Body of pancreas (tissue), 4 donors: ENCODE data around the gene MOK. TPM values are rescaled to one million over a fixed set of nuclear protein-coding genes. Genes with fewer than 3 reads are reported as not detected.

Experiments used
- ATAC-seq: fragments of 150-250 bp; one replicate; pipeline ENCODE4 v1.9.1; 2016
- DNase-seq, 4 donors: peaks; one replicate each; pipeline ENCODE4 v3.0.0-alpha.2; 2019
- H3K27ac ChIP-seq, 4 donors: fragments of 200-600 bp; sonication (generic); 1 replicate in 3 of 4; 2 replicates in 1 of 4; pipeline versions ENCODE4 v1.5.1 to v1.6.1; 2016 to 2019; ENCODE audit warnings: mild to moderate bottlenecking in 1 of 4, mixed read lengths in 1 of 4, moderate library complexity in 1 of 4
- H3K27me3 ChIP-seq, 2 donors: fragments of 200-600 bp; sonication (generic); one replicate each; pipeline ENCODE4 v1.6.0; 2016; ENCODE audit warnings: mild to moderate bottlenecking in 1 of 2
- H3K36me3 ChIP-seq, 2 donors: fragments of 200-600 bp; sonication (generic); replicated peaks in 1 of 2; 2 replicates each; pipeline ENCODE4 v1.5.1; 2016; ENCODE audit warnings: low read depth in 2 of 2; ENCODE audit not compliant: insufficient read depth in 1 of 2
- H3K4me1 ChIP-seq: fragments of 200-600 bp; sonication (generic); one replicate; pipeline ENCODE4 v1.6.0; 2016
- H3K4me3 ChIP-seq, 2 donors: fragments of 200-600 bp; sonication (generic); 1 replicate in 1 of 2; 2 replicates in 1 of 2; pipeline ENCODE4 v1.5.1; 2016 to 2019
- H3K9me3 ChIP-seq, 3 donors: fragments of 200-600 bp; sonication (generic); 1 replicate in 2 of 3; 2 replicates in 1 of 3; pipeline ENCODE4 v1.5.1; 2016
- CTCF ChIP-seq, 7 experiments: fragments of 450-650 bp in 4 of 7; fragments of 200-600 bp in 3 of 7; sonication (generic) in 3 of 7; IDR thresholded peaks; one replicate each; pipeline ENCODE4 v1.5.1; 2016 to 2019; ENCODE audit warnings: antibody characterized with exemption in 7 of 7
- POLR2A ChIP-seq, 3 donors: fragments of 450-650 bp; IDR thresholded peaks; one replicate each; pipeline ENCODE4 v1.6.1; 2016; ENCODE audit warnings: antibody characterized with exemption in 3 of 3, mild to moderate bottlenecking in 2 of 3
- WGBS, 2 donors: methylation state at CpG; one replicate each; pipeline ENCODE4 v1.1.5; 2017; 5-methylcytosine and 5-hydroxymethylcytosine counted together
- intact Hi-C: fragments of 100-400 bp; cut with DNase I; formaldehyde crosslinking; loops from one replicate; pipeline ENCODE4 v1.15.1; 2023
- total RNA-seq, 2 donors: library from RNA; depleted of rRNA; stranded (reverse); fragments of >200 nt; gene quantifications; one replicate each; pipeline ENCODE4 v1.1.0, GENCODE V29; 2016

The MOK gene
- total RNA-seq, 2 donors from 2014 or later = 14.3 to 18.5 TPM

- Histone ChIP-seq H3K27me3 (no peaks in the 10 kb centered on the region), H3K4me1 (peaks cover 11% of the 10 kb centered on the region), H3K4me3 (no peak overlapping the region), H3K9me3 (no peaks in the 10 kb centered on the region), H3K27ac (no peak overlapping the region), H3K36me3 (no peaks in the 10 kb centered on the region)
- 61 to 65% methylated on average over 34 of the region's 34 CpGs for WGBS, 2 donors
- intact Hi-C loops = loop anchor here (5.0 kb wide), 1 partner anchor 78 kb away; no protein-coding TSS in a partner anchor
- ATAC-seq (no peak), DNase-seq (no peak)
- TF ChIP-seq CTCF (IDR thresholded peaks at IDR 0.05) (no peak), POLR2A (IDR thresholded peaks at IDR 0.05) (no peak)
These were observed 70.4 kb downstream of the MOK start for GRCh38 chr14:102234331-102235264.

GRCh38 chr14:102233081-102233480, 71.9 kb downstream of the MOK start:
- WGBS, 2 donors = 77 to 78% methylated on average over 6 of the region's 6 CpGs
- no peak for TF ChIP-seq CTCF (IDR thresholded peaks at IDR 0.05)
- no peak for ATAC-seq

GRCh38 chr14:102232348-102232625, 72.7 kb downstream of the MOK start:
- H3K9me3 ChIP-seq = no peaks in the 10 kb centered on the region
- H3K4me3 ChIP-seq = no peak overlapping the region
- no peak for ATAC-seq
- 79 to 83% methylated on average over 6 to 9 of the region's 9 CpGs for WGBS, 2 donors
- no peak overlapping the region for H3K27ac ChIP-seq
- TF ChIP-seq POLR2A (IDR thresholded peaks at IDR 0.05) = no peak
- no peak for TF ChIP-seq CTCF (IDR thresholded peaks at IDR 0.05)
- intact Hi-C loops = no loop called here
- peaks cover 11% of the 10 kb centered on the region for H3K4me1 ChIP-seq
- no peak for DNase-seq
- H3K27me3 ChIP-seq = no peaks in the 10 kb centered on the region
- H3K36me3 ChIP-seq = no peaks in the 10 kb centered on the region

More at GRCh38 chr14:102233081-102233480, 71.9 kb downstream of the MOK start:
- Histone ChIP-seq H3K4me1 (peaks cover 11% of the 10 kb centered on the region), H3K4me3 (no peak overlapping the region), H3K36me3 (no peaks in the 10 kb centered on the region), H3K27ac (no peak overlapping the region), H3K27me3 (no peaks in the 10 kb centered on the region), H3K9me3 (no peaks in the 10 kb centered on the region)
- intact Hi-C loops = no loop called here
- no peak for DNase-seq

GRCh38 chr14:102231476-102232347, 73.3 kb downstream of the MOK start:
- Histone ChIP-seq H3K9me3 (no peaks in the 10 kb centered on the region), H3K4me3 (no peak overlapping the region), H3K27ac (no peak overlapping the region), H3K4me1 (peaks cover 11% of the 10 kb centered on the region), H3K27me3 (no peaks in the 10 kb centered on the region), H3K36me3 (no peaks in the 10 kb centered on the region)
- ATAC-seq (no peak), DNase-seq (no peak)
- intact Hi-C loops = no loop called here
- no peak for TF ChIP-seq CTCF (IDR thresholded peaks at IDR 0.05)
- no peak for TF ChIP-seq POLR2A (IDR thresholded peaks at IDR 0.05)
- WGBS, 2 donors = 81 to 83% methylated on average over 19 to 22 of the region's 22 CpGs
